ENCODE results near the gene SLC38A9.

DNA sequence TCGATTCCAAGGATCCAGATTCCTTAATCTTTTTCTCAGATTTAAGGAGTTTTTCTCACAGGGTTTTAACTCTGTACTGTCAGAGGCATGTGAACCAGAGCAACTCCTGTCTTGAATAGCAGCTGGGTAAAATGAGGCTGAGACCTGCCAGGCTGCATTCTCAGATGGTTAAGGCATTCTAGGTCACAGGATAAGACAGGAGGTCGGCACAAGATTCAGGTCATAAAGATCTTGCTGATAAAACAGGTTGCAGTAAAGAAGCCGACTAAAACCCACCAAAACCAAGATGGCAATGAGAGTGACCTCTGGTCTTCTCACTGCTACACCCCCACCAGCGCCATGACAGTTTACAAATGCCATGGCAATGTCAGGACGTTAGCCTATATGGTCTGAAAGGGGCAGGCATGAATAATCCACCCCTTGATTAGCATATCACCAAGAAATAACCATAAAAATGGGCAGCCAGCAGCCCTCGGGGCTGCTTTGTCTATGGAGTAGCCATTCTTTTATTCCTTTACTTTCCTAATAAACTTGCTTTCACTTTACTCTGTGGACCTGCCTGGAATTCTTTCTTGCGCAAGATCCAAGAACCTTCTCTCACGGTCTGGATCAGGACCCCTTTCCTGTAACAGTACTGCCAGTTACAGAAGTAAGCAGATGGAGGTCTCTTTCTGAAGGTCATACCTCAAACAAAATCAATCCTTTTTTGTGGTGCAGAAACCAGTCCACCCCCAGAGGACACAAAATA, 87.1 kb downstream of the SLC38A9 start:
- TF ChIP-seq CTCF (IDR thresholded peaks at IDR 0.05) (no peak), POLR2A (IDR thresholded peaks at IDR 0.05) (no peak)

All from prostate gland (tissue), 2 donors.